GM23338 (cell line): ENCODE results near the gene DNAH9. TPM values are rescaled to one million over a fixed set of nuclear protein-coding genes. Genes with fewer than 3 reads are reported as not detected.
A peak's percentile ranks its signal among the peaks of the same experiment; 100 is the strongest.
"Not testable (repeated sequence)": the region's sequence is repeated elsewhere in the genome, so short reads cannot be mapped to it uniquely, and the experiment has no call there.

Experiments used
- ATAC-seq: fragments of 200-7000 bp; cut with Tn5 transposase; 3 replicates; pipeline ENCODE4 v1.9.1; 2020
- DNase-seq: peaks from one replicate; pipeline ENCODE4 v3.0.0-alpha.2; 2015; ENCODE audit warnings: low spot score
- H2AFZ ChIP-seq: fragments of 200-600 bp; sonication (generic); 2 replicates; pipeline ENCODE4 v1.8.0; 2016; ENCODE audit warnings: antibody characterized with exemption, mild to moderate bottlenecking, moderate library complexity
- H3F3A ChIP-seq: fragments of 200-600 bp; sonication (generic); replicated peaks from 2 replicates; pipeline ENCODE4 v1.8.0; 2017; ENCODE audit warnings: antibody characterized with exemption, mixed run types, low read depth
- H3K27ac ChIP-seq: fragments of 200-600 bp; sonication (generic); 2 replicates; pipeline ENCODE4 v1.6.1; 2016; ENCODE audit warnings: low read depth
- H3K27me3 ChIP-seq: fragments of 200-600 bp; sonication (generic); 2 replicates; pipeline ENCODE4 v1.8.0; 2016; ENCODE audit warnings: mild to moderate bottlenecking, mixed run types, moderate library complexity; ENCODE audit not compliant: insufficient read depth
- H3K36me3 ChIP-seq: fragments of 200-600 bp; sonication (generic); 2 replicates; pipeline ENCODE4 v1.8.0; 2016; ENCODE audit warnings: mild to moderate bottlenecking; ENCODE audit not compliant: insufficient read depth
- H3K4me1 ChIP-seq: fragments of 200-600 bp; sonication (generic); 2 replicates; pipeline ENCODE4 v1.8.0; 2016; ENCODE audit warnings: mild to moderate bottlenecking, moderate library complexity; ENCODE audit not compliant: insufficient read depth
- H3K4me2 ChIP-seq: fragments of 200-600 bp; sonication (generic); 2 replicates; pipeline ENCODE4 v1.7.1; 2017; ENCODE audit warnings: mixed run types
- H3K4me3 ChIP-seq: fragments of 200-600 bp; sonication (generic); 2 replicates; pipeline ENCODE4 v1.6.1; 2016; ENCODE audit warnings: mixed run types
- H3K79me2 ChIP-seq: fragments of 200-600 bp; sonication (generic); replicated peaks from 2 replicates; pipeline ENCODE4 v1.8.0; 2017; ENCODE audit warnings: mild to moderate bottlenecking; ENCODE audit not compliant: insufficient read depth
- H3K9me2 ChIP-seq: fragments of 200-600 bp; sonication (generic); 2 replicates; pipeline ENCODE4 v1.8.0; 2017; ENCODE audit not compliant: insufficient read depth
- H4K20me1 ChIP-seq: fragments of 200-600 bp; sonication (generic); replicated peaks from 2 replicates; pipeline ENCODE4 v1.8.0; 2017; ENCODE audit warnings: mild to moderate bottlenecking; ENCODE audit not compliant: insufficient read depth
- H3K27ac Mint-ChIP-seq: 2 replicates; pipeline ENCODE4 v1.8.0; 2020; ENCODE audit warnings: inconsistent platforms, mild to moderate bottlenecking, moderate library complexity, mixed read lengths
- H3K27me3 Mint-ChIP-seq: 3 replicates; pipeline ENCODE4 v1.8.0; 2022; ENCODE audit warnings: low read depth, mild to moderate bottlenecking, moderate library complexity, mixed read lengths, inconsistent platforms; ENCODE audit not compliant: insufficient read depth, poor library complexity
- H3K36me3 Mint-ChIP-seq: 3 replicates; pipeline ENCODE4 v1.8.0; 2021; ENCODE audit warnings: low read depth, mild to moderate bottlenecking, inconsistent platforms, moderate library complexity, mixed read lengths
- H3K4me1 Mint-ChIP-seq: 3 replicates; pipeline ENCODE4 v1.8.0; 2020; ENCODE audit warnings: mild to moderate bottlenecking, inconsistent platforms, mixed read lengths
- H3K4me3 Mint-ChIP-seq: 3 replicates; pipeline ENCODE4 v1.8.0; 2021; ENCODE audit warnings: moderate library complexity, mild to moderate bottlenecking, inconsistent platforms, mixed read lengths
- H3K9me3 Mint-ChIP-seq: 3 replicates; pipeline ENCODE4 v1.8.0; 2020; ENCODE audit warnings: moderate library complexity, mild to moderate bottlenecking, inconsistent platforms, mixed read lengths
- CTCF ChIP-seq, 2 experiments: fragments of 200-600 bp in 1 of 2; sonication (generic) in 1 of 2; conservative IDR thresholded peaks; 2 replicates each; pipeline versions ENCODE4 v1.5.1 to v1.6.1; 2016 to 2017; ENCODE audit warnings: antibody characterized with exemption in 2 of 2, low read depth in 2 of 2, mild to moderate bottlenecking in 2 of 2, moderate library complexity in 1 of 2
- EZH2 ChIP-seq: fragments of 200-600 bp; sonication (generic); IDR thresholded peaks from one replicate; pipeline ENCODE4 v1.8.0; 2017; ENCODE audit warnings: antibody characterized with exemption, mild to moderate bottlenecking, low read depth; ENCODE audit not compliant: unreplicated experiment
- EZH2phosphoT487 ChIP-seq: fragments of 200-600 bp; sonication (generic); IDR thresholded peaks from one replicate; pipeline ENCODE4 v1.8.1; 2018; ENCODE audit warnings: antibody characterized with exemption; ENCODE audit not compliant: unreplicated experiment
- JUNB ChIP-seq: IDR thresholded peaks from one replicate; pipeline ENCODE4 v1.6.1; 2016; ENCODE audit warnings: antibody characterized with exemption; ENCODE audit not compliant: unreplicated experiment
- NANOG ChIP-seq: IDR thresholded peaks from 2 replicates; pipeline ENCODE4 v1.6.1; 2016; ENCODE audit warnings: antibody characterized with exemption, borderline replicate concordance
- STAT1 ChIP-seq: IDR thresholded peaks from one replicate; pipeline ENCODE4 v1.6.1; 2016; ENCODE audit warnings: antibody characterized with exemption; ENCODE audit not compliant: unreplicated experiment
- ZNF114 ChIP-seq: fragments of 250-450 bp; sonication (Bioruptor Pico); IDR thresholded peaks from 2 replicates; pipeline ENCODE4 v1.5.0; 2020; ENCODE audit warnings: mild to moderate bottlenecking, moderate library complexity
- ZNF331 ChIP-seq: fragments of 250-450 bp; sonication (Bioruptor Pico); IDR thresholded peaks from 2 replicates; pipeline ENCODE4 v1.5.0; 2020; ENCODE audit warnings: low read depth, mild to moderate bottlenecking, moderate library complexity
- ZNF462 ChIP-seq: fragments of 250-450 bp; sonication (Bioruptor Pico); IDR thresholded peaks from 2 replicates; pipeline ENCODE4 v1.5.0; 2020; ENCODE audit warnings: mild to moderate bottlenecking, moderate library complexity
- polyA plus RNA-seq: library from polyadenylated mRNA; unstranded; fragments of >200 nt; fragmentation: Nextera tagmentation; extraction: Ambion mirVana; gene quantifications from 2 replicates; pipeline ENCODE4 v1.2.1, GENCODE V29; 2016
- total RNA-seq: library from RNA; depleted of rRNA; stranded (reverse); fragments of >200 nt; shearing (Covaris generic); gene quantifications from 2 replicates; pipeline ENCODE4 v1.2.3, GENCODE V29; 2014

DNAH9 gene
- total and polyA plus RNA-seq, 2 experiments from 2014 or later, result not detected

GRCh38 chr17:11949571-11949970, 351.3 kb downstream of the DNAH9 start:
- peaks cover 83% of the 10 kb centered on the region for H3K9me3 Mint-ChIP-seq
- H3K9me2 ChIP-seq, H3K4me1 ChIP-seq, DNase-seq, H3K27ac ChIP-seq, H3K27ac Mint-ChIP-seq, ATAC-seq, H3K4me3 Mint-ChIP-seq, H3K4me3 ChIP-seq, H4K20me1 ChIP-seq, H3F3A ChIP-seq, H3K27me3 Mint-ChIP-seq, H3K4me1 Mint-ChIP-seq, H3K79me2 ChIP-seq, H3K4me2 ChIP-seq, H3K27me3 ChIP-seq, H3K36me3 ChIP-seq: not testable (repeated sequence)
- H3K36me3 Mint-ChIP-seq, result peaks cover 24% of the 10 kb centered on the region
- peak overlapping the region; percentile 3; the same call in 1 of the 2 replicates for H2AFZ ChIP-seq

GRCh38 chr17:11950771-11951519, 352.7 kb downstream of the DNAH9 start:
- no peak overlapping the region for H3K4me3 ChIP-seq
- ATAC-seq (no peak), DNase-seq (no peak)
- no peak overlapping the region for H3K4me2 ChIP-seq
- Mint-ChIP-seq H3K4me1 (no peaks in the 10 kb centered on the region), H3K36me3 (peaks cover 20% of the 10 kb centered on the region; the same call in 1 of the 3 replicates), H3K4me3 (no peak overlapping the region), H3K9me3 (peaks cover 79% of the 10 kb centered on the region), H3K27ac (no peak overlapping the region), H3K27me3 (no peaks in the 10 kb centered on the region)
- H3K27ac ChIP-seq, result no peak overlapping the region
- no peaks in the 10 kb centered on the region for H3K79me2 ChIP-seq
- no peaks in the 10 kb centered on the region for H4K20me1 ChIP-seq
- no peaks in the 10 kb centered on the region; the same call in 1 of the 2 replicates for H3K4me1 ChIP-seq
- H3K9me2 ChIP-seq, result no peaks in the 10 kb centered on the region
- H2AFZ ChIP-seq, result no peak overlapping the region
- H3F3A ChIP-seq, result no peaks in the 10 kb centered on the region
- H3K27me3 ChIP-seq, result no peaks in the 10 kb centered on the region
- no peak for TF ChIP-seq JUNB
- TF ChIP-seq ZNF331 (CRISPR knock-in tag), result no peak
- TF ChIP-seq STAT1, result no peak
- no peak for TF ChIP-seq EZH2phosphoT487
- no peak for TF ChIP-seq ZNF114 (CRISPR knock-in tag)
- no peak for TF ChIP-seq CTCF (conservative IDR thresholded peaks at IDR 0.05; ENCODE audit: low read depth in 2 of 2)
- no peak for TF ChIP-seq NANOG
- TF ChIP-seq EZH2, result no peak
- no peak for TF ChIP-seq ZNF462 (CRISPR knock-in tag)
- H3K36me3 ChIP-seq, result no peaks in the 10 kb centered on the region
